Activated naive CD4-positive, alpha-beta T cell treated with anti-CD3 and anti-CD28 coated beads, Interleukin-2, amount 10 ng/mL, durations not matched to agents 5 hours and 36 hours (primary cell): ENCODE results near the gene LMBRD2. TPM values are rescaled to one million over a fixed set of nuclear protein-coding genes. Genes with fewer than 3 reads are reported as not detected.

ENCODE experiments used
- microRNA-seq: library from miRNA; unstranded; fragments of <30 nt; microRNA quantifications from one replicate; pipeline ENCODE4 v1.2.0, GENCODE V29; 2022; ENCODE audit warnings: borderline microRNAs expressed, borderline replicate concordance
- total RNA-seq, 2 experiments: library from RNA; stranded (reverse); gene quantifications; one replicate each; pipeline ENCODE4 v1.2.3, GENCODE V29; 2021

The LMBRD2 gene
- 10 to 100 TPM; 14.2 TPM for total RNA-seq

GRCh38 chr5:36151434-36152323, at the start of gene LMBRD2, which contains the start of gene SKP2:
TSS of gene LMBRD2 (minus strand) at chr5:36151887. CDS start at chr5:36143349, 8,538 bp downstream.
TSS of gene SKP2 (plus strand) at chr5:36152111. CDS start at chr5:36152263, 152 bp downstream.

DNA sequence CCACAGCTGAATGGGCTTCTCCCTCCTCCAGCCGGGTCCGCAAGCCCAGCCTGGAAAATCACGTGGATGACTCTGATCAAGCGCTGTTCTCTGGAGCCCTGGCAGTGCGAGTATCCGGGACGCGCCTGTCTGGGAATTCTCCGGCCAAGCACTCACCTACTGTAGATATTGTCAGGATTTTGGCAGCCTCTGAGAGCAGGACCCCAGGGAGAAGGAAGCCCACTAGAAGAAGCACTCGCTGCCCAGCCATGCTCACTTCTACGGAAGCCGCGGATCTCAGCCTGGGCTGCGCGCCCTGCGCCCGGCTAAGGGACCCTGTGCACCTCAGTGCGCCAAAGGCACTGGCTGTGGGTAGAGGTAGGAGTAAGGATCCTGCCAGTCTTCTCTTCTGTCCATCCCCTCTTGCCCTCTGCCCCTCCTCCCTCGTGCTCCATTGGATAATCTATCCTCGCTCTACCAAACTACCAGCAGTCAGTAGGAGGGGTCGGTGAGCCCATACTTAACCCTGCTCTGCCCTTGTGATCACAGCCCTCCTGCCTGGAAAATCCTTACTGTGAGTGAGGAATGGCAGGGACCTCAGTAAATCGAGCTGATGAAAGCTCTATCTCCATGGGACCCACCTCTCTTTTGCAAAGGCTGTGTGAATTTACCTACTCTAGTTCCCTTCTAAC, 85.0 kb downstream of the LMBRD2 start, which contains the start of gene UGT3A2:
Gene UGT3A2 (minus strand): TSS at position 343 of the 671 bp plus-strand sequence. CDS start 93 bp downstream, at position 250.

Small RNA genes lying within 50 kb of the gene (microRNA-seq; reads per million reads assigned to microRNA genes)
- 4.2 reads per million, percentile 25 among the genes with 10 or more reads in this experiment for gene MIR580

Other genes starting within 250 kb of the LMBRD2 start
- not detected for gene CAPSL, start 213.3 kb downstream of the LMBRD2 start, total RNA-seq
- not detected for gene UGT3A1, start 160.5 kb downstream of the LMBRD2 start, total RNA-seq
- not detected for gene UGT3A2, start 85.0 kb downstream of the LMBRD2 start, total RNA-seq
- 10 to 100 TPM; 30.5 to 31.7 TPM for gene SKP2, start 224 bp upstream of the LMBRD2 start, total RNA-seq
- gene NADK2, start 90.0 kb upstream of the LMBRD2 start, total RNA-seq, result 10 to 100 TPM; 12.9 to 16.5 TPM
- gene RANBP3L, start 150.0 kb upstream of the LMBRD2 start, total RNA-seq, result not detected